ENCODE results near the gene GALNT8. TPM values are rescaled to one million over a fixed set of nuclear protein-coding genes. Genes with fewer than 3 reads are reported as not detected.

Gene GALNT8
- total and polyA plus RNA-seq, 2 experiments from 2014 or later = 3.8 to 7.7 TPM

- Mint-ChIP-seq H3K9me3 (no peaks in the 10 kb centered on the region), H3K36me3 (ENCODE audit: low read depth) (no peaks in the 10 kb centered on the region), H3K4me1 (peaks cover 3% of the 10 kb centered on the region; the same call in 1 of the 3 replicates), H3K4me3 (no peak overlapping the region), H3K27ac (no peak overlapping the region), H3K27me3 (ENCODE audit: insufficient read depth, low read depth, poor library complexity) (peaks cover 15% of the 10 kb centered on the region)
- Histone ChIP-seq H4K20me1 (replicated peaks; ENCODE audit: insufficient read depth) (peaks cover 10% of the 10 kb centered on the region), H3F3A (replicated peaks; ENCODE audit: low read depth) (no peaks in the 10 kb centered on the region), H3K36me3 (ENCODE audit: insufficient read depth) (no peaks in the 10 kb centered on the region), H3K4me3 (no peak overlapping the region), H3K27me3 (ENCODE audit: insufficient read depth) (peaks cover 14% of the 10 kb centered on the region), H3K79me2 (replicated peaks; ENCODE audit: insufficient read depth) (no peaks in the 10 kb centered on the region), H3K4me1 (ENCODE audit: insufficient read depth) (peaks cover 3% of the 10 kb centered on the region; the same call in 1 of the 2 replicates), H3K27ac (ENCODE audit: low read depth) (no peak overlapping the region), H3K9me2 (ENCODE audit: insufficient read depth) (peaks cover 3% of the 10 kb centered on the region; the same call in 1 of the 2 replicates), H2AFZ (no peak overlapping the region), H3K4me2 (no peak overlapping the region)
- no peak for DNase-seq (ENCODE audit: low spot score)
- ATAC-seq = no peak
- TF ChIP-seq CREB1 (CRISPR knock-in tag; IDR thresholded peaks at IDR 0.05; ENCODE audit: low read depth) = no peak
- TF ChIP-seq ZNF331 (CRISPR knock-in tag; IDR thresholded peaks at IDR 0.05; ENCODE audit: low read depth) = no peak
- no peak for TF ChIP-seq ETS1 (IDR thresholded peaks at IDR 0.05)
- no peak for TF ChIP-seq POLR2AphosphoS5 (IDR thresholded peaks at IDR 0.05; ENCODE audit: low read depth)
- no peak for TF ChIP-seq NANOG (IDR thresholded peaks at IDR 0.05; ENCODE audit: borderline replicate concordance)
- no peak for TF ChIP-seq ZNF462 (CRISPR knock-in tag; IDR thresholded peaks at IDR 0.05)
- no peak for TF ChIP-seq ZNF114 (CRISPR knock-in tag; IDR thresholded peaks at IDR 0.05)
- TF ChIP-seq CTCF (conservative IDR thresholded peaks at IDR 0.05; ENCODE audit: low read depth in 2 of 2) = no peak
- TF ChIP-seq, protein P1, sequence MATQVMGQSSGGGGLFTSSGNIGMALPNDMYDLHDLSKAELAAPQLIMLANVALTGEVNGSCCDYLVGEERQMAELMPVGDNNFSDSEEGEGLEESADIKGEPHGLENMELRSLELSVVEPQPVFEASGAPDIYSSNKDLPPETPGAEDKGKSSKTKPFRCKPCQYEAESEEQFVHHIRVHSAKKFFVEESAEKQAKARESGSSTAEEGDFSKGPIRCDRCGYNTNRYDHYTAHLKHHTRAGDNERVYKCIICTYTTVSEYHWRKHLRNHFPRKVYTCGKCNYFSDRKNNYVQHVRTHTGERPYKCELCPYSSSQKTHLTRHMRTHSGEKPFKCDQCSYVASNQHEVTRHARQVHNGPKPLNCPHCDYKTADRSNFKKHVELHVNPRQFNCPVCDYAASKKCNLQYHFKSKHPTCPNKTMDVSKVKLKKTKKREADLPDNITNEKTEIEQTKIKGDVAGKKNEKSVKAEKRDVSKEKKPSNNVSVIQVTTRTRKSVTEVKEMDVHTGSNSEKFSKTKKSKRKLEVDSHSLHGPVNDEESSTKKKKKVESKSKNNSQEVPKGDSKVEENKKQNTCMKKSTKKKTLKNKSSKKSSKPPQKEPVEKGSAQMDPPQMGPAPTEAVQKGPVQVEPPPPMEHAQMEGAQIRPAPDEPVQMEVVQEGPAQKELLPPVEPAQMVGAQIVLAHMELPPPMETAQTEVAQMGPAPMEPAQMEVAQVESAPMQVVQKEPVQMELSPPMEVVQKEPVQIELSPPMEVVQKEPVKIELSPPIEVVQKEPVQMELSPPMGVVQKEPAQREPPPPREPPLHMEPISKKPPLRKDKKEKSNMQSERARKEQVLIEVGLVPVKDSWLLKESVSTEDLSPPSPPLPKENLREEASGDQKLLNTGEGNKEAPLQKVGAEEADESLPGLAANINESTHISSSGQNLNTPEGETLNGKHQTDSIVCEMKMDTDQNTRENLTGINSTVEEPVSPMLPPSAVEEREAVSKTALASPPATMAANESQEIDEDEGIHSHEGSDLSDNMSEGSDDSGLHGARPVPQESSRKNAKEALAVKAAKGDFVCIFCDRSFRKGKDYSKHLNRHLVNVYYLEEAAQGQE (IDR thresholded peaks at IDR 0.05; ENCODE audit: unreplicated experiment) = no peak
- TF ChIP-seq JUNB (IDR thresholded peaks at IDR 0.05; ENCODE audit: unreplicated experiment) = no peak
- TF ChIP-seq EZH2phosphoT487 (IDR thresholded peaks at IDR 0.05; ENCODE audit: unreplicated experiment) = no peak
- TF ChIP-seq STAT1 (IDR thresholded peaks at IDR 0.05; ENCODE audit: unreplicated experiment) = no peak
- TF ChIP-seq EZH2 (IDR thresholded peaks at IDR 0.05; ENCODE audit: low read depth, unreplicated experiment) = no peak
These were observed 96.7 kb downstream of the GALNT8 start for GRCh38 chr12:4816744-4817525.
